Measurements from ENCODE around the gene PCCA. TPM values are rescaled to one million over a fixed set of nuclear protein-coding genes. Genes with fewer than 3 reads are reported as not detected.

The PCCA gene
- total RNA-seq, 5 donors from 2014 or later (not counting 1 experiment from before 2014, with no cell fraction given), result 7.6 to 16.8 (median 10.2) TPM

- CTCF ChIA-PET, result no interaction called here
- H3K4me3 ChIP-seq (ENCODE audit: control insufficient read depth in 1 of 2, extremely low read depth in 1 of 2, low read length in 1 of 2), result no peak overlapping the region
- no peak overlapping the region for H3K27ac Mint-ChIP-seq
- no peaks in the 10 kb centered on the region for H3K9me3 ChIP-seq
- no peak overlapping the region for H3K27ac ChIP-seq (ENCODE audit: low read length)
- DNase-seq, result no peak
- H3K36me3 Mint-ChIP-seq, result peaks cover 23% of the 10 kb centered on the region
- ATAC-seq (replicated peaks in 1 of 4), result no peak
- peaks cover 7 to 10% (median 7%) of the 10 kb centered on the region in 3 donors for H3K4me1 Mint-ChIP-seq
- no CpG with 5 or more reads among the region's 7 CpGs for WGBS (ENCODE audit: insufficient coverage)
- H3K36me3 ChIP-seq (ENCODE audit: control insufficient read depth in 2 of 2, extremely low read depth in 1 of 2, insufficient read depth in 1 of 2, low read length in 1 of 2), result no peaks in the 10 kb centered on the region
- no peaks in the 10 kb centered on the region for H3K9me3 Mint-ChIP-seq
- no peak overlapping the region for H3K4me3 Mint-ChIP-seq
- POLR2A ChIA-PET, result no interaction called here
- H3K4me1 ChIP-seq (ENCODE audit: control insufficient read depth in 1 of 2, extremely low read depth in 1 of 2, insufficient read depth in 2 of 2, low read length in 2 of 2), result no peaks in the 10 kb centered on the region
- H3K27me3 ChIP-seq (replicated peaks in 1 of 2; ENCODE audit: control insufficient read depth in 2 of 2, extremely low read depth in 1 of 2, insufficient read depth in 2 of 2, low read length in 1 of 2), result no peaks in the 10 kb centered on the region
- H3K27me3 Mint-ChIP-seq, result no peaks in the 10 kb centered on the region
Observed at GRCh38 chr13:100112186-100112838, 23.4 kb downstream of the PCCA start.

- Mint-ChIP-seq H3K4me3 (no peak overlapping the region), H3K27me3 (no peaks in the 10 kb centered on the region), H3K9me3 (no peaks in the 10 kb centered on the region), H3K36me3 (peaks cover 46% of the 10 kb centered on the region), H3K27ac (no peak overlapping the region), H3K4me1 (peaks cover 7 to 10% (median 7%) of the 10 kb centered on the region in 3 donors)
- H3K27me3 ChIP-seq (replicated peaks in 1 of 2; ENCODE audit: control insufficient read depth in 2 of 2, extremely low read depth in 1 of 2, insufficient read depth in 2 of 2, low read length in 1 of 2), result no peaks in the 10 kb centered on the region
- H3K4me1 ChIP-seq (ENCODE audit: control insufficient read depth in 1 of 2, extremely low read depth in 1 of 2, insufficient read depth in 2 of 2, low read length in 2 of 2), result no peaks in the 10 kb centered on the region
- no CpG with 5 or more reads among the region's 1 CpG for WGBS (ENCODE audit: insufficient coverage)
- no peaks in the 10 kb centered on the region for H3K36me3 ChIP-seq (ENCODE audit: control insufficient read depth in 2 of 2, extremely low read depth in 1 of 2, insufficient read depth in 1 of 2, low read length in 1 of 2)
- ATAC-seq (replicated peaks in 1 of 4), result no peak
- ChIA-PET POLR2A (no interaction called here), CTCF (no interaction called here)
- no peaks in the 10 kb centered on the region for H3K9me3 ChIP-seq
- H3K27ac ChIP-seq (ENCODE audit: low read length), result no peak overlapping the region
- no peak for DNase-seq
- H3K4me3 ChIP-seq (ENCODE audit: control insufficient read depth in 1 of 2, extremely low read depth in 1 of 2, low read length in 1 of 2), result no peak overlapping the region
Observed at GRCh38 chr13:100115693-100116254, 26.9 kb downstream of the PCCA start.

DNA sequence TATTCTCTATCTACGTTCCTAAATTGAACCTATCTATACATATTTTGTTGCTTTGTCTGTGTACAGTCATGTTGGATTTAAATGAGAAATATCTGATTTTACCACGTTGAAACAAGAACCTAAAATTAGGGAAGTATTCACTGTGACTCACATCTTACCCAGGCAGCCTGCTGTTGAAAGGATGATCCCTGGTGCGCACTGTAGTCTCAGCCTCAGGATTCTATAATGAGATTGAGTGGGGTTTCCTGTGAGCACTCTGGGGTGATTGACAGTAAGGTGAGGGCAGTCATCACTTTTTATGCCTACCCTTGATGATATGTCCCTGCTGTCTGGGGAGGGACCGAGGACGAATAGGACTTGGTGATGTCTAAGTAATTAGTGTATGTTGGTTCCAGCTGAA, 35.4 kb downstream of the PCCA start:
- H3K27ac Mint-ChIP-seq, result no peak overlapping the region
- peak in 1 of 35 experiments; percentile 4 for DNase-seq
- no peak overlapping the region for H3K4me3 Mint-ChIP-seq

GRCh38 chr13:100125946-100126345, 37.1 kb downstream of the PCCA start:
- Histone ChIP-seq H3K36me3 (ENCODE audit: control insufficient read depth in 2 of 2, extremely low read depth in 1 of 2, insufficient read depth in 1 of 2, low read length in 1 of 2) (peaks cover 0 to 3% of the 10 kb centered on the region in 2 donors), H3K9me3 (no peaks in the 10 kb centered on the region), H3K27me3 (replicated peaks in 1 of 2; ENCODE audit: control insufficient read depth in 2 of 2, extremely low read depth in 1 of 2, insufficient read depth in 2 of 2, low read length in 1 of 2) (no peaks in the 10 kb centered on the region), H3K27ac (ENCODE audit: low read length) (no peak overlapping the region), H3K4me1 (ENCODE audit: control insufficient read depth in 1 of 2, extremely low read depth in 1 of 2, insufficient read depth in 2 of 2, low read length in 2 of 2) (peaks cover 4 to 6% of the 10 kb centered on the region in 2 experiments), H3K4me3 (ENCODE audit: control insufficient read depth in 1 of 2, extremely low read depth in 1 of 2, low read length in 1 of 2) (no peak overlapping the region)
- Mint-ChIP-seq H3K4me3 (no peak overlapping the region), H3K27me3 (no peaks in the 10 kb centered on the region), H3K4me1 (peaks cover 11 to 15% (median 14%) of the 10 kb centered on the region in 3 donors), H3K9me3 (peaks cover 0 to 12% (median 7%) of the 10 kb centered on the region in 3 donors), H3K27ac (no peak overlapping the region), H3K36me3 (peaks cover 24% of the 10 kb centered on the region)
- CTCF ChIA-PET, result no interaction called here
- 100% methylated on average over 1 of the region's 4 CpGs for WGBS (ENCODE audit: insufficient coverage)
- DNase-seq (no peak), ATAC-seq (replicated peaks in 1 of 4) (no peak)
- POLR2A ChIA-PET, result no interaction called here

More for the DNA sequence above, 35.4 kb downstream of the PCCA start:
- Mint-ChIP-seq H3K9me3 (peaks cover 0 to 12% (median 7%) of the 10 kb centered on the region in 3 donors), H3K4me1 (peaks cover 4 to 6% (median 5%) of the 10 kb centered on the region in 3 donors), H3K36me3 (peaks cover 36% of the 10 kb centered on the region), H3K27me3 (no peaks in the 10 kb centered on the region)
- peaks cover 0 to 3% of the 10 kb centered on the region in 2 donors for H3K36me3 ChIP-seq (ENCODE audit: control insufficient read depth in 2 of 2, extremely low read depth in 1 of 2, insufficient read depth in 1 of 2, low read length in 1 of 2)
- no peaks in the 10 kb centered on the region for H3K9me3 ChIP-seq
- 100% methylated on average over 1 of the region's 5 CpGs for WGBS (ENCODE audit: insufficient coverage)
- peaks cover 0 to under 1% of the 10 kb centered on the region in 2 experiments for H3K4me1 ChIP-seq (ENCODE audit: control insufficient read depth in 1 of 2, extremely low read depth in 1 of 2, insufficient read depth in 2 of 2, low read length in 2 of 2)
- CTCF ChIA-PET, result no interaction called here
- no peak overlapping the region for H3K4me3 ChIP-seq (ENCODE audit: control insufficient read depth in 1 of 2, extremely low read depth in 1 of 2, low read length in 1 of 2)
- no peak for ATAC-seq (replicated peaks in 1 of 4)
- POLR2A ChIA-PET, result no interaction called here
- H3K27me3 ChIP-seq (replicated peaks in 1 of 2; ENCODE audit: control insufficient read depth in 2 of 2, extremely low read depth in 1 of 2, insufficient read depth in 2 of 2, low read length in 1 of 2), result no peaks in the 10 kb centered on the region
- H3K27ac ChIP-seq (ENCODE audit: low read length), result no peak overlapping the region

DNA sequence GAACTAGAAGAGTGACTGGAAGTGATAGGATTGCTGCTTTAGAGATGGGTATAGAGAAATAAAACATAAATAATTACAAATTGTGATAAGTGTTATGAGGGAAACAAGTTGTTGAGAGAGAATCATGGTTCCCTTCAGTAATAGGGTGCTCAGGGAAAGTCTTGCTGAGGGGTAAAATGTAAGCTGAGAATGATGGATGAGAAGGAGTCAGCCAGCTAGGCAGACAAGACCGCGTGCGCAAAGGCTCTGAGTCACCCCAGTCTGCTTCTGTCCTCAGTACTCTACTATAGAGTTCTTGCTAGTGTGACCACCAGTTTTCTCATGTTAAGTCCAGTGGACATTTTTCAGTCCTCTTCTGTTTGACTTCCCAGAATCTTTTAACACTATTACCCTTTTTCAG, 39.5 kb downstream of the PCCA start:
- Mint-ChIP-seq H3K4me3 (no peak overlapping the region), H3K27ac (no peak overlapping the region), H3K9me3 (no peaks in the 10 kb centered on the region), H3K36me3 (peaks cover 13% of the 10 kb centered on the region), H3K4me1 (peaks cover 11 to 16% (median 15%) of the 10 kb centered on the region in 3 donors), H3K27me3 (no peaks in the 10 kb centered on the region)
- H3K4me3 ChIP-seq (ENCODE audit: control insufficient read depth in 1 of 2, extremely low read depth in 1 of 2, low read length in 1 of 2), result no peak overlapping the region
- H3K4me1 ChIP-seq (ENCODE audit: control insufficient read depth in 1 of 2, extremely low read depth in 1 of 2, insufficient read depth in 2 of 2, low read length in 2 of 2), result peaks cover 4 to 6% of the 10 kb centered on the region in 2 experiments
- no peaks in the 10 kb centered on the region for H3K9me3 ChIP-seq
- no peak overlapping the region for H3K27ac ChIP-seq (ENCODE audit: low read length)
- no peaks in the 10 kb centered on the region for H3K36me3 ChIP-seq (ENCODE audit: control insufficient read depth in 2 of 2, extremely low read depth in 1 of 2, insufficient read depth in 1 of 2, low read length in 1 of 2)
- ATAC-seq (replicated peaks in 1 of 4), result no peak
- DNase-seq, result peak in 1 of 35 experiments; percentile 2
- ChIA-PET CTCF (no interaction called here), POLR2A (interaction anchor here in 1 of 2 donors (0.5 kb wide), 1 partner anchor 93 kb away, joined by 6 read pairs; no protein-coding TSS in a partner anchor)
- H3K27me3 ChIP-seq (replicated peaks in 1 of 2; ENCODE audit: control insufficient read depth in 2 of 2, extremely low read depth in 1 of 2, insufficient read depth in 2 of 2, low read length in 1 of 2), result no peaks in the 10 kb centered on the region
- WGBS (ENCODE audit: insufficient coverage), result 90% methylated on average over 3 of the region's 3 CpGs

- CTCF ChIA-PET, result no interaction called here
- no peaks in the 10 kb centered on the region for H3K9me3 Mint-ChIP-seq
- no peaks in the 10 kb centered on the region for H3K27me3 Mint-ChIP-seq
- H3K4me1 Mint-ChIP-seq, result peaks cover 11 to 16% (median 15%) of the 10 kb centered on the region in 3 donors
- Histone ChIP-seq H3K9me3 (no peaks in the 10 kb centered on the region), H3K27ac (ENCODE audit: low read length) (no peak overlapping the region), H3K4me1 (ENCODE audit: control insufficient read depth in 1 of 2, extremely low read depth in 1 of 2, insufficient read depth in 2 of 2, low read length in 2 of 2) (peaks cover 4 to 6% of the 10 kb centered on the region in 2 experiments), H3K36me3 (ENCODE audit: control insufficient read depth in 2 of 2, extremely low read depth in 1 of 2, insufficient read depth in 1 of 2, low read length in 1 of 2) (no peaks in the 10 kb centered on the region), H3K27me3 (replicated peaks in 1 of 2; ENCODE audit: control insufficient read depth in 2 of 2, extremely low read depth in 1 of 2, insufficient read depth in 2 of 2, low read length in 1 of 2) (no peaks in the 10 kb centered on the region), H3K4me3 (ENCODE audit: control insufficient read depth in 1 of 2, extremely low read depth in 1 of 2, low read length in 1 of 2) (no peak overlapping the region)
- H3K36me3 Mint-ChIP-seq, result peaks cover 15% of the 10 kb centered on the region
- DNase-seq, result no peak
- H3K4me3 Mint-ChIP-seq, result no peak overlapping the region
- H3K27ac Mint-ChIP-seq, result peak overlapping the region in 1 of 2 donors; percentile 24
- POLR2A ChIA-PET, result interaction anchor here in 1 of 2 donors (0.5 kb wide), 1 partner anchor 92 kb away, joined by 6 read pairs; no protein-coding TSS in a partner anchor
- no peak for ATAC-seq (replicated peaks in 1 of 4)
- WGBS (ENCODE audit: insufficient coverage), result 0% methylated on average over 1 of the region's 3 CpGs
Observed at GRCh38 chr13:100128838-100129237, 39.9 kb downstream of the PCCA start.

All from T-cell (primary cell).